ENCODE data around the gene ADAMTSL3. TPM values are rescaled to one million over a fixed set of nuclear protein-coding genes. Genes with fewer than 3 reads are reported as not detected.

ADAMTSL3 gene
- total and polyA plus RNA-seq, 3 donors from 2014 or later = 8.6 to 16.4 (median 9.4) TPM

GRCh38 chr15:83838763-83839162 lies 184.8 kb downstream of the ADAMTSL3 start:
- DNase-seq = no peak
- Histone ChIP-seq H3K36me3 (ENCODE audit: low read depth, missing control alignments) (no peaks in the 10 kb centered on the region), H3K4me1 (no peaks in the 10 kb centered on the region), H3K4me3 (no peak overlapping the region), H3K27ac (no peak overlapping the region), H3K27me3 (no peaks in the 10 kb centered on the region), H3K9me3 (no peaks in the 10 kb centered on the region)
- intact Hi-C loops (cut with DNase I; ENCODE audit: low total_unique reads) = no loop called here
- WGBS, 2 donors = 89 to 92% methylated on average over 2 of the region's 2 CpGs
- no peak for TF ChIP-seq POLR2A (IDR thresholded peaks at IDR 0.05)

GRCh38 chr15:83842281-83842680 lies 188.4 kb downstream of the ADAMTSL3 start:
- no peaks in the 10 kb centered on the region for H3K36me3 ChIP-seq (ENCODE audit: low read depth, missing control alignments)
- no peaks in the 10 kb centered on the region for H3K27me3 ChIP-seq
- 80 to 92% methylated on average over 6 of the region's 6 CpGs for WGBS, 2 donors
- intact Hi-C loops (cut with DNase I; ENCODE audit: low total_unique reads) = no loop called here
- H3K4me3 ChIP-seq = no peak overlapping the region
- no peaks in the 10 kb centered on the region for H3K4me1 ChIP-seq
- no peak for TF ChIP-seq POLR2A (IDR thresholded peaks at IDR 0.05)
- H3K9me3 ChIP-seq = no peaks in the 10 kb centered on the region
- DNase-seq = no peak
- no peak overlapping the region for H3K27ac ChIP-seq

DNA sequence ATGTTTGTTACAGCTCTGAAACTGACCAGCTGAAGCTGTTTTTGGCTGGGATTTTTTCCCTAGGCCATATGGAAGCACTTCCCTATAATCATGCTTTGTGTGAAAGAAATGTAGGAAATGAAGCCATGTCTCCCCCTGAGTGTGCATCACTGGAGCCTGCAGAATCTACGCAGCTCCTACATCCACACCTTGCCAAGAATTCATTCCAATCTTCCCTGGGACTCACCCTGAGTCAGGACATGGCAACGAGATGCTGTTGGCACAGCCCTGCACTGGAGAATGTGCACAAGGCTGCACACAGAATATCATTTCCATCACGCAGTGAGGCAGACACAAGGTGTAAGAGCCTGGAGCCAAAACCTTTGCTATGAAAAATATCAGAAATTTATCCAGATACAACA lies 189.5 kb downstream of the ADAMTSL3 start:
- Histone ChIP-seq H3K27me3 (no peaks in the 10 kb centered on the region), H3K4me1 (no peaks in the 10 kb centered on the region), H3K4me3 (no peak overlapping the region), H3K36me3 (ENCODE audit: low read depth, missing control alignments) (no peaks in the 10 kb centered on the region), H3K27ac (no peak overlapping the region), H3K9me3 (no peaks in the 10 kb centered on the region)
- TF ChIP-seq, protein P1, sequence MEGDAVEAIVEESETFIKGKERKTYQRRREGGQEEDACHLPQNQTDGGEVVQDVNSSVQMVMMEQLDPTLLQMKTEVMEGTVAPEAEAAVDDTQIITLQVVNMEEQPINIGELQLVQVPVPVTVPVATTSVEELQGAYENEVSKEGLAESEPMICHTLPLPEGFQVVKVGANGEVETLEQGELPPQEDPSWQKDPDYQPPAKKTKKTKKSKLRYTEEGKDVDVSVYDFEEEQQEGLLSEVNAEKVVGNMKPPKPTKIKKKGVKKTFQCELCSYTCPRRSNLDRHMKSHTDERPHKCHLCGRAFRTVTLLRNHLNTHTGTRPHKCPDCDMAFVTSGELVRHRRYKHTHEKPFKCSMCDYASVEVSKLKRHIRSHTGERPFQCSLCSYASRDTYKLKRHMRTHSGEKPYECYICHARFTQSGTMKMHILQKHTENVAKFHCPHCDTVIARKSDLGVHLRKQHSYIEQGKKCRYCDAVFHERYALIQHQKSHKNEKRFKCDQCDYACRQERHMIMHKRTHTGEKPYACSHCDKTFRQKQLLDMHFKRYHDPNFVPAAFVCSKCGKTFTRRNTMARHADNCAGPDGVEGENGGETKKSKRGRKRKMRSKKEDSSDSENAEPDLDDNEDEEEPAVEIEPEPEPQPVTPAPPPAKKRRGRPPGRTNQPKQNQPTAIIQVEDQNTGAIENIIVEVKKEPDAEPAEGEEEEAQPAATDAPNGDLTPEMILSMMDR (IDR thresholded peaks at IDR 0.05) = no peak
- no peak for TF ChIP-seq POLR2A (IDR thresholded peaks at IDR 0.05)
- intact Hi-C loops (cut with DNase I; ENCODE audit: low total_unique reads) = no loop called here
- 45 to 52% methylated on average over 3 of the region's 3 CpGs for WGBS, 2 donors
- no peak for DNase-seq

- TF ChIP-seq, protein P1 (IDR thresholded peaks at IDR 0.05) = no peak
- no peak for TF ChIP-seq POLR2A (IDR thresholded peaks at IDR 0.05)
- no peak overlapping the region for H3K27ac ChIP-seq
- intact Hi-C loops (cut with DNase I; ENCODE audit: low total_unique reads) = no loop called here
These were observed 190.8 kb downstream of the ADAMTSL3 start for GRCh38 chr15:83844742-83845141.

DNA sequence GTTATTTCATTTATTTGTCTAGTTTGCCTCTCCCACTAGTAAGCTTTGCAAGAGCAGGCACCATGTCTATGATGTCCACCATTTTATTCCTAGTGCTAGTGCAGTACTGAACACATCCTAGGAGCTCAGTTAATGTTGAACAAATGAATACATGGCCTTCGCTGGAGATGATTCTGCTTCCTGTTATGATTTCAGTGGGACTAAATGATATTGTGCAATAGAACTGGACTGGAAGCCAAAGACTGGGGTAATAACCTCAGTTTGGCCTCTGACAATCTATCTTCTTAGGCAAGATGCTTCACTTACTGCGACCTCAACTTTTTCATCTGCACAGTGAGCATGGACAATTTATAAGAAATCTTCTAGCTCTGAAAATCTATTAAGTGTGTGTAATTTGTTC lies 191.3 kb downstream of the ADAMTSL3 start:
- intact Hi-C loops (cut with DNase I; ENCODE audit: low total_unique reads) = no loop called here
- no peak for DNase-seq
- H3K4me3 ChIP-seq = no peak overlapping the region
- no peak for TF ChIP-seq POLR2A (IDR thresholded peaks at IDR 0.05)
- TF ChIP-seq, protein P1 (IDR thresholded peaks at IDR 0.05) = no peak
- H3K27me3 ChIP-seq = no peaks in the 10 kb centered on the region
- WGBS, 2 donors = 65 to 81% methylated on average over 2 of the region's 2 CpGs
- H3K9me3 ChIP-seq = no peaks in the 10 kb centered on the region
- no peaks in the 10 kb centered on the region for H3K4me1 ChIP-seq
- no peaks in the 10 kb centered on the region for H3K36me3 ChIP-seq (ENCODE audit: low read depth, missing control alignments)
- no peak overlapping the region for H3K27ac ChIP-seq

More at GRCh38 chr15:83844742-83845141, 190.8 kb downstream of the ADAMTSL3 start:
- 97% methylated on average over 7 of the region's 7 CpGs for WGBS, 2 donors
- Histone ChIP-seq H3K27me3 (no peaks in the 10 kb centered on the region), H3K36me3 (ENCODE audit: low read depth, missing control alignments) (no peaks in the 10 kb centered on the region), H3K9me3 (no peaks in the 10 kb centered on the region), H3K4me3 (no peak overlapping the region), H3K4me1 (no peaks in the 10 kb centered on the region)
- no peak for DNase-seq

GRCh38 chr15:83846847-83847246 lies 192.9 kb downstream of the ADAMTSL3 start:
- Histone ChIP-seq H3K27ac (no peak overlapping the region), H3K27me3 (no peaks in the 10 kb centered on the region), H3K36me3 (ENCODE audit: low read depth, missing control alignments) (no peaks in the 10 kb centered on the region), H3K9me3 (no peaks in the 10 kb centered on the region), H3K4me3 (no peak overlapping the region), H3K4me1 (no peaks in the 10 kb centered on the region)
- no peak for DNase-seq
- WGBS, 2 donors = 71 to 83% methylated on average over 3 of the region's 3 CpGs
- intact Hi-C loops (cut with DNase I; ENCODE audit: low total_unique reads) = no loop called here
- TF ChIP-seq POLR2A (IDR thresholded peaks at IDR 0.05) = no peak
- TF ChIP-seq, protein P1 (IDR thresholded peaks at IDR 0.05) = no peak
